ENCODE data around the gene NHLH2. TPM values are rescaled to one million over a fixed set of nuclear protein-coding genes. Genes with fewer than 3 reads are reported as not detected.

Gene NHLH2
- total RNA-seq, 1 donor from 2014 or later = 0.18 TPM

DNA sequence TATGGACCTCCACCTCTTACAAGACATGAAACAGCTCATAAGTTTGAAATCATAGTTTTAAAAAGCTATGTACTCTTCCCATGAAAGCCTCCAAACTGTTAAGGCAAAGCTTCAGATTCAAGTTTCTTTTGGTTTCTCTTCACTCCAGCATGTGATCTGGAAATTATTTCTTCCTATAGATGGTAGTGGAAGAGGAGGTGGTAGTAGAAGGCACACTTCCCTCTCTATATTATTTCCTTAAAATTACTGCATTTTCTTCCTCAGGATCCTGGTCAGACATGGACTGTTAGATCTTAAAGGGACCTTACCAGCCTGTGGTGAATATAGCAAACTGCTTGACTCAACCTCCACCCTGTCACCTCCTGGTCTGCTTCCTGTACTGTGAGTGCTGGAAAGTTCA lies 31.9 kb downstream of the NHLH2 start:
- Histone ChIP-seq H3K9me3 (ENCODE audit: insufficient read depth, low read depth, low read length) (no peaks in the 10 kb centered on the region), H4K20me1 (ENCODE audit: insufficient read depth, low read length) (no peaks in the 10 kb centered on the region), H3K36me3 (ENCODE audit: insufficient read depth, low read length) (no peaks in the 10 kb centered on the region), H3K4me3 (ENCODE audit: insufficient read depth, low read depth, low read length) (no peak overlapping the region), H3K27me3 (ENCODE audit: insufficient read depth, low read length) (peaks cover 2% of the 10 kb centered on the region), H3K79me2 (ENCODE audit: insufficient read depth, low read length) (no peaks in the 10 kb centered on the region), H3K27ac (ENCODE audit: low read depth, low read length) (no peak overlapping the region), H3K9ac (ENCODE audit: low read length) (no peak overlapping the region), H3K4me1 (ENCODE audit: insufficient read depth, low read length) (no peaks in the 10 kb centered on the region), H2AFZ (ENCODE audit: low read depth, low read length) (no peak overlapping the region), H3K4me2 (ENCODE audit: low read length) (no peak overlapping the region)
- no peaks in the 10 kb centered on the region for H3K9me3 Mint-ChIP-seq (ENCODE audit: unreplicated experiment)
- FAIRE-seq (no peak), DNase-seq (ENCODE audit: low read depth) (no peak)
- H3K4me1 Mint-ChIP-seq (ENCODE audit: low read depth, unreplicated experiment) = no peaks in the 10 kb centered on the region
- no peak overlapping the region for H3K27ac Mint-ChIP-seq (ENCODE audit: unreplicated experiment)
- no peaks in the 10 kb centered on the region for H3K36me3 Mint-ChIP-seq (ENCODE audit: low read depth, unreplicated experiment)
- no peak overlapping the region for H3K4me3 Mint-ChIP-seq (ENCODE audit: unreplicated experiment)
- no peak for TF ChIP-seq EZH2 (IDR thresholded peaks at IDR 0.05; ENCODE audit: insufficient read depth, low read length)
- TF ChIP-seq, protein P1, sequence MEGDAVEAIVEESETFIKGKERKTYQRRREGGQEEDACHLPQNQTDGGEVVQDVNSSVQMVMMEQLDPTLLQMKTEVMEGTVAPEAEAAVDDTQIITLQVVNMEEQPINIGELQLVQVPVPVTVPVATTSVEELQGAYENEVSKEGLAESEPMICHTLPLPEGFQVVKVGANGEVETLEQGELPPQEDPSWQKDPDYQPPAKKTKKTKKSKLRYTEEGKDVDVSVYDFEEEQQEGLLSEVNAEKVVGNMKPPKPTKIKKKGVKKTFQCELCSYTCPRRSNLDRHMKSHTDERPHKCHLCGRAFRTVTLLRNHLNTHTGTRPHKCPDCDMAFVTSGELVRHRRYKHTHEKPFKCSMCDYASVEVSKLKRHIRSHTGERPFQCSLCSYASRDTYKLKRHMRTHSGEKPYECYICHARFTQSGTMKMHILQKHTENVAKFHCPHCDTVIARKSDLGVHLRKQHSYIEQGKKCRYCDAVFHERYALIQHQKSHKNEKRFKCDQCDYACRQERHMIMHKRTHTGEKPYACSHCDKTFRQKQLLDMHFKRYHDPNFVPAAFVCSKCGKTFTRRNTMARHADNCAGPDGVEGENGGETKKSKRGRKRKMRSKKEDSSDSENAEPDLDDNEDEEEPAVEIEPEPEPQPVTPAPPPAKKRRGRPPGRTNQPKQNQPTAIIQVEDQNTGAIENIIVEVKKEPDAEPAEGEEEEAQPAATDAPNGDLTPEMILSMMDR (IDR thresholded peaks at IDR 0.05; ENCODE audit: insufficient read depth, low read depth, low read length) = no peak
- H3K27me3 Mint-ChIP-seq (ENCODE audit: low read depth, unreplicated experiment) = peaks cover 4% of the 10 kb centered on the region

DNA sequence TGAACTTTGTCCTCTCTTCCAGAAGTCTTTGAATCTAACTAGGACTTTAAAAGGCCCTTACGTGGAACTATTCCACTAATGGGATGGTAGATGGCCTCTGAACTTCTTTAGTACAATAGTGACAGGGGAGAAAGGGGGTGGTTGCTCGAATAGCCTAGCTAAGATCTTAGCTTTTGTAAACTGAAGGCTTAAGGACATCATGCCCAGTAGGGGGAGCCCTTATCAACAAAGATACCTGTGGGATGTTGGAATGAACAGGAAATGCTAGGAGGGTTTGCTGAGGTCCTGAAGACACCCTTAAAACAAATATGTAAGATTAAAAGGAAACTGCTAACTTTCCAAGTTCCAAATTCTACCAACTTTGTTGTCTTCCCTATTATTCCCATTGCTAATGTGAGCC lies 33.2 kb downstream of the NHLH2 start:
- H3K79me2 ChIP-seq (ENCODE audit: insufficient read depth, low read length) = no peaks in the 10 kb centered on the region
- no peaks in the 10 kb centered on the region for H3K36me3 Mint-ChIP-seq (ENCODE audit: low read depth, unreplicated experiment)
- no peak overlapping the region for H3K27ac Mint-ChIP-seq (ENCODE audit: unreplicated experiment)
- no peak overlapping the region for H3K27ac ChIP-seq (ENCODE audit: low read depth, low read length)
- no peak overlapping the region for H2AFZ ChIP-seq (ENCODE audit: low read depth, low read length)
- H3K4me3 ChIP-seq (ENCODE audit: insufficient read depth, low read depth, low read length) = no peak overlapping the region
- H3K27me3 ChIP-seq (ENCODE audit: insufficient read depth, low read length) = peaks cover 6% of the 10 kb centered on the region
- H3K36me3 ChIP-seq (ENCODE audit: insufficient read depth, low read length) = no peaks in the 10 kb centered on the region
- H3K4me1 ChIP-seq (ENCODE audit: insufficient read depth, low read length) = no peaks in the 10 kb centered on the region
- FAIRE-seq (no peak), DNase-seq (ENCODE audit: low read depth) (peak; percentile 45)
- no peak overlapping the region for H3K4me3 Mint-ChIP-seq (ENCODE audit: unreplicated experiment)
- no peak overlapping the region for H3K4me2 ChIP-seq (ENCODE audit: low read length)
- peaks cover 4% of the 10 kb centered on the region for H3K27me3 Mint-ChIP-seq (ENCODE audit: low read depth, unreplicated experiment)
- H4K20me1 ChIP-seq (ENCODE audit: insufficient read depth, low read length) = no peaks in the 10 kb centered on the region
- no peaks in the 10 kb centered on the region for H3K9me3 ChIP-seq (ENCODE audit: insufficient read depth, low read depth, low read length)
- TF ChIP-seq, protein P1 (IDR thresholded peaks at IDR 0.05; ENCODE audit: insufficient read depth, low read depth, low read length) = peak; percentile 78
- no peak for TF ChIP-seq EZH2 (IDR thresholded peaks at IDR 0.05; ENCODE audit: insufficient read depth, low read length)
- H3K9me3 Mint-ChIP-seq (ENCODE audit: unreplicated experiment) = no peaks in the 10 kb centered on the region
- no peaks in the 10 kb centered on the region for H3K4me1 Mint-ChIP-seq (ENCODE audit: low read depth, unreplicated experiment)
- no peak overlapping the region for H3K9ac ChIP-seq (ENCODE audit: low read length)

DNA sequence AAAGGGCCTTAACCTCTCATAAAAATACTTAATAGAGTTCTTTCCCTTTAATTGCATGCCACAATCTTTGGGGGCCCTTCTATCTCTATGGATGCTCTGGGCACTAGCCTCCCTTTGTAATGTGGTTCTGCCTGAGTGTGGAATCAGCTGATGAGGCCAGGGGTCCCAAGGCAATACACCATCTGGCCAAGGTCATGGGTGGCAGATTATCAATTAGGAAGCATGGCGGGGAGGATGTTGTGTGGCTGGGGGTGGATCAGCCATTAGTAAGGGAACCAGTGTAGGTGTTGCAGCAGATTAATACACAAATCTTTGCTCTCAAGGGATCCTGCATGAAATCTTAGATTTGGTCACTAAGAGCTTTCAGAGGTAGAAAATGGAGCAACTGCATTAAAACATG lies 35.3 kb downstream of the NHLH2 start:
- H3K36me3 ChIP-seq (ENCODE audit: insufficient read depth, low read length) = no peaks in the 10 kb centered on the region
- H3K4me1 ChIP-seq (ENCODE audit: insufficient read depth, low read length) = no peaks in the 10 kb centered on the region
- H3K27me3 ChIP-seq (ENCODE audit: insufficient read depth, low read length) = peaks cover 3% of the 10 kb centered on the region
- Mint-ChIP-seq H3K4me3 (ENCODE audit: unreplicated experiment) (no peak overlapping the region), H3K9me3 (ENCODE audit: unreplicated experiment) (no peaks in the 10 kb centered on the region), H3K27ac (ENCODE audit: unreplicated experiment) (no peak overlapping the region), H3K36me3 (ENCODE audit: low read depth, unreplicated experiment) (no peaks in the 10 kb centered on the region), H3K4me1 (ENCODE audit: low read depth, unreplicated experiment) (no peaks in the 10 kb centered on the region), H3K27me3 (ENCODE audit: low read depth, unreplicated experiment) (no peaks in the 10 kb centered on the region)
- no peaks in the 10 kb centered on the region for H3K9me3 ChIP-seq (ENCODE audit: insufficient read depth, low read depth, low read length)
- no peak overlapping the region for H3K4me2 ChIP-seq (ENCODE audit: low read length)
- TF ChIP-seq, protein P1 (IDR thresholded peaks at IDR 0.05; ENCODE audit: insufficient read depth, low read depth, low read length) = no peak
- no peak for TF ChIP-seq EZH2 (IDR thresholded peaks at IDR 0.05; ENCODE audit: insufficient read depth, low read length)
- DNase-seq (ENCODE audit: low read depth) (no peak), FAIRE-seq (no peak)
- H3K27ac ChIP-seq (ENCODE audit: low read depth, low read length) = no peak overlapping the region
- no peak overlapping the region for H3K4me3 ChIP-seq (ENCODE audit: insufficient read depth, low read depth, low read length)
- H2AFZ ChIP-seq (ENCODE audit: low read depth, low read length) = no peak overlapping the region
- no peak overlapping the region for H3K9ac ChIP-seq (ENCODE audit: low read length)
- no peaks in the 10 kb centered on the region for H4K20me1 ChIP-seq (ENCODE audit: insufficient read depth, low read length)
- H3K79me2 ChIP-seq (ENCODE audit: insufficient read depth, low read length) = no peaks in the 10 kb centered on the region
